OCI-LY1 (cell line): ENCODE results near the gene NUP98.

ENCODE experiments used
- CTCF ChIP-seq: fragments of 200-600 bp; sonication (generic), shearing (Covaris generic); IDR thresholded peaks from 2 replicates; pipeline ENCODE4 v1.5.1; 2017; ENCODE audit warnings: mild to moderate bottlenecking, antibody characterized with exemption, low read length, moderate library complexity, mixed read lengths
- EZH2 ChIP-seq: fragments of 200-600 bp; sonication (generic), shearing (Covaris generic); IDR thresholded peaks from 2 replicates; pipeline ENCODE4 v1.8.0; 2017; ENCODE audit warnings: borderline replicate concordance, mixed run types, mild to moderate bottlenecking, antibody characterized with exemption, low read length, moderate library complexity, mixed read lengths

- TF ChIP-seq CTCF = no peak
- no peak for TF ChIP-seq EZH2
These were observed 61.5 kb downstream of the NUP98 start for GRCh38 chr11:3735827-3736226.
